H1 (cell line): ENCODE results near the gene MSS51. TPM values are rescaled to one million over a fixed set of nuclear protein-coding genes. Genes with fewer than 3 reads are reported as not detected.

Source experiments
- BCL11A ChIP-seq, 2 experiments: IDR thresholded peaks; one replicate each; pipeline ENCODE4 v1.6.1; 2011; ENCODE audit warnings: low read depth in 2 of 2, low read length in 2 of 2, mild to moderate bottlenecking in 2 of 2
- BRCA1 ChIP-seq: IDR thresholded peaks from 2 replicates; pipeline ENCODE4 v1.6.1; 2012; ENCODE audit warnings: low read depth, low read length, improper control_type of control experiment
- CEBPB ChIP-seq: IDR thresholded peaks from 2 replicates; pipeline ENCODE4 v1.6.1; 2012; ENCODE audit warnings: low read depth, low read length
- CHD1 ChIP-seq: IDR thresholded peaks from 2 replicates; pipeline ENCODE4 v1.6.1; 2012; ENCODE audit warnings: low read depth, low read length, improper control_type of control experiment
- EZH2 ChIP-seq: fragments of 200-600 bp; sonication (generic); IDR thresholded peaks from 2 replicates; pipeline ENCODE4 v1.7.1; 2012; ENCODE audit warnings: low read depth, mild to moderate bottlenecking, moderate library complexity, low read length, inconsistent platforms; ENCODE audit not compliant: severe bottlenecking
- HDAC2 ChIP-seq, 2 experiments: fragments of 300-600 bp in 1 of 2; sonication (generic) in 1 of 2; IDR thresholded peaks; 2 replicates each; pipeline ENCODE4 v1.6.1; 2011 to 2012; ENCODE audit warnings: low read depth in 2 of 2, low read length in 2 of 2, mild to moderate bottlenecking in 2 of 2, moderate library complexity in 2 of 2, borderline replicate concordance in 1 of 2, inconsistent platforms in 1 of 2
- NANOG ChIP-seq: IDR thresholded peaks from 2 replicates; pipeline ENCODE4 v1.6.1; 2011; ENCODE audit warnings: low read length, low read depth, mild to moderate bottlenecking, inconsistent platforms; ENCODE audit not compliant: insufficient read depth, poor library complexity, severe bottlenecking
- POLR2A ChIP-seq, 2 experiments: IDR thresholded peaks; 1 replicate in 1 of 2; 2 replicates in 1 of 2; pipeline ENCODE4 v1.6.1; 2011; ENCODE audit warnings: low read depth in 2 of 2, low read length in 2 of 2, mild to moderate bottlenecking in 2 of 2; ENCODE audit errors: control extremely low read depth in 1 of 2
- TEAD4 ChIP-seq: IDR thresholded peaks from 2 replicates; pipeline ENCODE4 v1.6.1; 2012; ENCODE audit warnings: low read depth, low read length, inconsistent platforms, mixed read lengths
- ZNF274 ChIP-seq: IDR thresholded peaks from 2 replicates; pipeline ENCODE4 v1.7.0; 2012; ENCODE audit warnings: low read length, borderline replicate concordance; ENCODE audit errors: extremely low read depth
- polyA plus RNA-seq, 7 experiments: library from polyadenylated mRNA; depleted of rRNA in 3 of 7; stranded (reverse) in 5 of 7; unstranded in 2 of 7; fragments of >200 nt in 5 of 7; fragments of 200-250 nt in 2 of 7; gene quantifications; 1 replicate in 5 of 7; 2 replicates in 1 of 7; 4 replicates in 1 of 7; pipeline versions ENCODE4 v1.2.1 to v1.2.3, GENCODE V29; 2011 to 2013; ENCODE audit warnings: missing spikeins in 2 of 7, mixed read lengths in 2 of 7
- total RNA-seq: library from RNA; stranded (reverse); fragmentation: NEBNext Ultra II Directional; extraction: Animal tissue kit (Norgen Biotek cat#: 25700); gene quantifications from 2 replicates; pipeline ENCODE4 v1.2.1, GENCODE V29; 2021
- TF ChIP-seq, protein P1 (sequence below): fragments of 300-600 bp; sonication (generic); IDR thresholded peaks from 2 replicates; pipeline ENCODE4 v1.7.1; 2012; ENCODE audit warnings: low read length, moderate library complexity, mild to moderate bottlenecking, inconsistent platforms; ENCODE audit not compliant: insufficient replicate concordance
- TF ChIP-seq, protein P2 (sequence below): IDR thresholded peaks from 2 replicates; pipeline ENCODE4 v1.6.1; 2011; ENCODE audit warnings: low read depth, mild to moderate bottlenecking, low read length; ENCODE audit not compliant: insufficient read depth

Gene MSS51
- total and polyA plus RNA-seq, 2 of the 8 experiments (the other 6 are each of a cell fraction or from before 2014, with no cell fraction given): 1.5 to 1.7 TPM

- TF ChIP-seq, protein P1, sequence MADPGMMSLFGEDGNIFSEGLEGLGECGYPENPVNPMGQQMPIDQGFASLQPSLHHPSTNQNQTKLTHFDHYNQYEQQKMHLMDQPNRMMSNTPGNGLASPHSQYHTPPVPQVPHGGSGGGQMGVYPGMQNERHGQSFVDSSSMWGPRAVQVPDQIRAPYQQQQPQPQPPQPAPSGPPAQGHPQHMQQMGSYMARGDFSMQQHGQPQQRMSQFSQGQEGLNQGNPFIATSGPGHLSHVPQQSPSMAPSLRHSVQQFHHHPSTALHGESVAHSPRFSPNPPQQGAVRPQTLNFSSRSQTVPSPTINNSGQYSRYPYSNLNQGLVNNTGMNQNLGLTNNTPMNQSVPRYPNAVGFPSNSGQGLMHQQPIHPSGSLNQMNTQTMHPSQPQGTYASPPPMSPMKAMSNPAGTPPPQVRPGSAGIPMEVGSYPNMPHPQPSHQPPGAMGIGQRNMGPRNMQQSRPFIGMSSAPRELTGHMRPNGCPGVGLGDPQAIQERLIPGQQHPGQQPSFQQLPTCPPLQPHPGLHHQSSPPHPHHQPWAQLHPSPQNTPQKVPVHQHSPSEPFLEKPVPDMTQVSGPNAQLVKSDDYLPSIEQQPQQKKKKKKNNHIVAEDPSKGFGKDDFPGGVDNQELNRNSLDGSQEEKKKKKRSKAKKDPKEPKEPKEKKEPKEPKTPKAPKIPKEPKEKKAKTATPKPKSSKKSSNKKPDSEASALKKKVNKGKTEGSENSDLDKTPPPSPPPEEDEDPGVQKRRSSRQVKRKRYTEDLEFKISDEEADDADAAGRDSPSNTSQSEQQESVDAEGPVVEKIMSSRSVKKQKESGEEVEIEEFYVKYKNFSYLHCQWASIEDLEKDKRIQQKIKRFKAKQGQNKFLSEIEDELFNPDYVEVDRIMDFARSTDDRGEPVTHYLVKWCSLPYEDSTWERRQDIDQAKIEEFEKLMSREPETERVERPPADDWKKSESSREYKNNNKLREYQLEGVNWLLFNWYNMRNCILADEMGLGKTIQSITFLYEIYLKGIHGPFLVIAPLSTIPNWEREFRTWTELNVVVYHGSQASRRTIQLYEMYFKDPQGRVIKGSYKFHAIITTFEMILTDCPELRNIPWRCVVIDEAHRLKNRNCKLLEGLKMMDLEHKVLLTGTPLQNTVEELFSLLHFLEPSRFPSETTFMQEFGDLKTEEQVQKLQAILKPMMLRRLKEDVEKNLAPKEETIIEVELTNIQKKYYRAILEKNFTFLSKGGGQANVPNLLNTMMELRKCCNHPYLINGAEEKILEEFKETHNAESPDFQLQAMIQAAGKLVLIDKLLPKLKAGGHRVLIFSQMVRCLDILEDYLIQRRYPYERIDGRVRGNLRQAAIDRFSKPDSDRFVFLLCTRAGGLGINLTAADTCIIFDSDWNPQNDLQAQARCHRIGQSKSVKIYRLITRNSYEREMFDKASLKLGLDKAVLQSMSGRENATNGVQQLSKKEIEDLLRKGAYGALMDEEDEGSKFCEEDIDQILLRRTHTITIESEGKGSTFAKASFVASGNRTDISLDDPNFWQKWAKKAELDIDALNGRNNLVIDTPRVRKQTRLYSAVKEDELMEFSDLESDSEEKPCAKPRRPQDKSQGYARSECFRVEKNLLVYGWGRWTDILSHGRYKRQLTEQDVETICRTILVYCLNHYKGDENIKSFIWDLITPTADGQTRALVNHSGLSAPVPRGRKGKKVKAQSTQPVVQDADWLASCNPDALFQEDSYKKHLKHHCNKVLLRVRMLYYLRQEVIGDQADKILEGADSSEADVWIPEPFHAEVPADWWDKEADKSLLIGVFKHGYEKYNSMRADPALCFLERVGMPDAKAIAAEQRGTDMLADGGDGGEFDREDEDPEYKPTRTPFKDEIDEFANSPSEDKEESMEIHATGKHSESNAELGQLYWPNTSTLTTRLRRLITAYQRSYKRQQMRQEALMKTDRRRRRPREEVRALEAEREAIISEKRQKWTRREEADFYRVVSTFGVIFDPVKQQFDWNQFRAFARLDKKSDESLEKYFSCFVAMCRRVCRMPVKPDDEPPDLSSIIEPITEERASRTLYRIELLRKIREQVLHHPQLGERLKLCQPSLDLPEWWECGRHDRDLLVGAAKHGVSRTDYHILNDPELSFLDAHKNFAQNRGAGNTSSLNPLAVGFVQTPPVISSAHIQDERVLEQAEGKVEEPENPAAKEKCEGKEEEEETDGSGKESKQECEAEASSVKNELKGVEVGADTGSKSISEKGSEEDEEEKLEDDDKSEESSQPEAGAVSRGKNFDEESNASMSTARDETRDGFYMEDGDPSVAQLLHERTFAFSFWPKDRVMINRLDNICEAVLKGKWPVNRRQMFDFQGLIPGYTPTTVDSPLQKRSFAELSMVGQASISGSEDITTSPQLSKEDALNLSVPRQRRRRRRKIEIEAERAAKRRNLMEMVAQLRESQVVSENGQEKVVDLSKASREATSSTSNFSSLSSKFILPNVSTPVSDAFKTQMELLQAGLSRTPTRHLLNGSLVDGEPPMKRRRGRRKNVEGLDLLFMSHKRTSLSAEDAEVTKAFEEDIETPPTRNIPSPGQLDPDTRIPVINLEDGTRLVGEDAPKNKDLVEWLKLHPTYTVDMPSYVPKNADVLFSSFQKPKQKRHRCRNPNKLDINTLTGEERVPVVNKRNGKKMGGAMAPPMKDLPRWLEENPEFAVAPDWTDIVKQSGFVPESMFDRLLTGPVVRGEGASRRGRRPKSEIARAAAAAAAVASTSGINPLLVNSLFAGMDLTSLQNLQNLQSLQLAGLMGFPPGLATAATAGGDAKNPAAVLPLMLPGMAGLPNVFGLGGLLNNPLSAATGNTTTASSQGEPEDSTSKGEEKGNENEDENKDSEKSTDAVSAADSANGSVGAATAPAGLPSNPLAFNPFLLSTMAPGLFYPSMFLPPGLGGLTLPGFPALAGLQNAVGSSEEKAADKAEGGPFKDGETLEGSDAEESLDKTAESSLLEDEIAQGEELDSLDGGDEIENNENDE: no peak
- TF ChIP-seq POLR2A (IDR thresholded peaks at IDR 0.05; ENCODE audit: control extremely low read depth in 1 of 2, low read depth in 2 of 2, low read length in 2 of 2) (no peak), CHD1 (no peak), HDAC2 (IDR thresholded peaks at IDR 0.05; ENCODE audit: borderline replicate concordance in 1 of 2, low read depth in 2 of 2, low read length in 2 of 2) (no peak), BRCA1 (no peak), NANOG (no peak), ZNF274 (no peak), EZH2 (no peak), BCL11A (IDR thresholded peaks at IDR 0.05; ENCODE audit: low read depth in 2 of 2, low read length in 2 of 2) (no peak), TEAD4 (no peak), CEBPB (no peak)
- TF ChIP-seq, protein P2, sequence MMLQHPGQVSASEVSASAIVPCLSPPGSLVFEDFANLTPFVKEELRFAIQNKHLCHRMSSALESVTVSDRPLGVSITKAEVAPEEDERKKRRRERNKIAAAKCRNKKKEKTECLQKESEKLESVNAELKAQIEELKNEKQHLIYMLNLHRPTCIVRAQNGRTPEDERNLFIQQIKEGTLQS: no peak
These were observed 26.5 kb downstream of the MSS51 start (continued) for GRCh38 chr10:73406846-73407245.
